NT2/D1 (cell line): Measurements from ENCODE around the gene TMPRSS11A.

Experiments used
- DNase-seq: peaks from one replicate; pipeline ENCODE4 v3.0.0-alpha.2; 2011; ENCODE audit warnings: low read depth, low spot score
- H3K27me3 ChIP-seq: 2 replicates; pipeline ENCODE4 v1.6.0; 2011; ENCODE audit warnings: mild to moderate bottlenecking; ENCODE audit not compliant: insufficient read length, insufficient read depth
- H3K36me3 ChIP-seq: 2 replicates; pipeline ENCODE4 v1.6.1; 2011; ENCODE audit warnings: mild to moderate bottlenecking, low read length, mixed read lengths; ENCODE audit not compliant: insufficient read depth, insufficient read length
- H3K4me1 ChIP-seq: 2 replicates; pipeline ENCODE4 v1.5.1; 2011; ENCODE audit not compliant: insufficient read depth, insufficient read length
- H3K4me3 ChIP-seq: 2 replicates; pipeline ENCODE4 v1.5.1; 2011; ENCODE audit warnings: low read depth; ENCODE audit not compliant: insufficient read length
- H3K9ac ChIP-seq: 2 replicates; pipeline ENCODE4 v1.6.0; 2011; ENCODE audit warnings: low read depth; ENCODE audit not compliant: insufficient read length
- H3K9me3 ChIP-seq: 2 replicates; pipeline ENCODE4 v1.5.1; 2011; ENCODE audit warnings: mild to moderate bottlenecking, low read length; ENCODE audit not compliant: insufficient read depth
- SUZ12 ChIP-seq: IDR thresholded peaks from 2 replicates; pipeline ENCODE4 v1.6.1; 2011; ENCODE audit not compliant: insufficient read length, insufficient read depth; ENCODE audit errors: extremely low read depth
- YY1 ChIP-seq: IDR thresholded peaks from 2 replicates; pipeline ENCODE4 v1.6.1; 2011; ENCODE audit not compliant: insufficient read length, insufficient read depth
- ZNF274 ChIP-seq: IDR thresholded peaks from 2 replicates; pipeline ENCODE4 v1.6.1; 2011; ENCODE audit warnings: mild to moderate bottlenecking, low read depth, low read length

TMPRSS11A gene

DNA sequence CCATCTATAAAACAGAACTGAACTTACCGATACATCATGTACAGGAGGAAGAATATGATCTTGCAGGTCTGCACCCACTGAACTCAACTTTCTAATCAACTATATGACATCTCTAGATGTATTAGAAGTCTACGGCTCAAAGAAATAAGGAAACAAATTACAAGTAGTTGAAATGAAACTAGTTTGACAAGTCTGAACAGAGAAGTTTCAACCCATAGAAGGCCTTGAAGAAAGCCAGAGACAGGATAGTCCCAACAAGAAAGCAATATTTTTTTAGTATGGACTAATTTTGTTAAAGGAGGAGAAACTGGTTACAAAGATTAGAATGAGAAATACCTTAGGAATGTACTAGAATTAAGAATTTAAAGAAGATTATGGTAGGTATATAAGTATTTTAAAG lies at the start of gene TMPRSS11A:
Gene TMPRSS11A, minus strand, starts transcription at position 138 of the 400 bp plus-strand sequence. Its CDS starts 100 bp downstream, at position 38.
- no peak for TF ChIP-seq ZNF274
- no peak for TF ChIP-seq YY1
- no peak for TF ChIP-seq SUZ12
- Histone ChIP-seq H3K4me3 (no peak within 1 kb of the TSS), H3K36me3 (no peaks in the 10 kb centered on the region), H3K9me3 (no peaks in the 10 kb centered on the region), H3K9ac (no peak within 1 kb of the TSS), H3K4me1 (no peaks in the 10 kb centered on the region), H3K27me3 (no peaks in the 10 kb centered on the region)
- no peak for DNase-seq

GRCh38 chr4:68011684-68012083 lies 48.4 kb upstream of the TMPRSS11A start:
- H3K36me3 ChIP-seq = no peaks in the 10 kb centered on the region
- H3K9me3 ChIP-seq = no peaks in the 10 kb centered on the region
- H3K27me3 ChIP-seq = no peaks in the 10 kb centered on the region
- no peak overlapping the region for H3K9ac ChIP-seq
- no peak for DNase-seq
- no peaks in the 10 kb centered on the region for H3K4me1 ChIP-seq
- no peak for TF ChIP-seq ZNF274
- TF ChIP-seq SUZ12 = no peak
- TF ChIP-seq YY1 = no peak
- no peak overlapping the region for H3K4me3 ChIP-seq

GRCh38 chr4:68002906-68003305 lies 39.6 kb upstream of the TMPRSS11A start:
- Histone ChIP-seq H3K4me3 (no peak overlapping the region), H3K9me3 (no peaks in the 10 kb centered on the region), H3K4me1 (no peaks in the 10 kb centered on the region), H3K27me3 (no peaks in the 10 kb centered on the region), H3K9ac (no peak overlapping the region), H3K36me3 (no peaks in the 10 kb centered on the region)
- no peak for DNase-seq
- TF ChIP-seq SUZ12 (no peak), YY1 (no peak), ZNF274 (no peak)

DNA sequence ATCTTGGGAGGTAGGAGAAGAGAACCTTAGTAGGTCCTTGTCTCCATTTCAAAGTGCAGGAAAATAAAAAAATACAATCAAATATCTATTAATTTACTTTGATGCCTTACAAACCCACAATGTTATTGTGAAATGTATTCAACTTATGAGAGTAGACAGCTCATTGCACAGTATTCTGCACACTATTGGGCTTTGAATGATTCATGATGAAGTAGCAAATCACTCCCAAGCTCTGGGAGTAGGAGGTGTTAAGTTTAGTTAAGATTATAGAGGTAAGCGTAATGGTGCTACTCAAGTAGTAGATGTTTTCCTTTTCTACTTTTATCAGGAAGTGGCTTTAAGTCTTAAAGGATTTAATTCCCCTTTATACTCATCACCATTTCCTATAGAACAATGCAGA lies 32.8 kb upstream of the TMPRSS11A start:
- Histone ChIP-seq H3K4me1 (no peaks in the 10 kb centered on the region), H3K4me3 (no peak overlapping the region), H3K9me3 (no peaks in the 10 kb centered on the region), H3K36me3 (no peaks in the 10 kb centered on the region), H3K9ac (no peak overlapping the region), H3K27me3 (no peaks in the 10 kb centered on the region)
- no peak for DNase-seq
- TF ChIP-seq SUZ12 (no peak), ZNF274 (no peak)

GRCh38 chr4:67988991-67989390 lies 25.7 kb upstream of the TMPRSS11A start:
- H3K4me3 ChIP-seq = no peak overlapping the region
- no peaks in the 10 kb centered on the region for H3K36me3 ChIP-seq
- no peaks in the 10 kb centered on the region for H3K4me1 ChIP-seq
- no peak for DNase-seq
- TF ChIP-seq YY1 (no peak), SUZ12 (no peak), ZNF274 (no peak)
- no peaks in the 10 kb centered on the region for H3K27me3 ChIP-seq
- no peak overlapping the region for H3K9ac ChIP-seq
- no peaks in the 10 kb centered on the region for H3K9me3 ChIP-seq

DNA sequence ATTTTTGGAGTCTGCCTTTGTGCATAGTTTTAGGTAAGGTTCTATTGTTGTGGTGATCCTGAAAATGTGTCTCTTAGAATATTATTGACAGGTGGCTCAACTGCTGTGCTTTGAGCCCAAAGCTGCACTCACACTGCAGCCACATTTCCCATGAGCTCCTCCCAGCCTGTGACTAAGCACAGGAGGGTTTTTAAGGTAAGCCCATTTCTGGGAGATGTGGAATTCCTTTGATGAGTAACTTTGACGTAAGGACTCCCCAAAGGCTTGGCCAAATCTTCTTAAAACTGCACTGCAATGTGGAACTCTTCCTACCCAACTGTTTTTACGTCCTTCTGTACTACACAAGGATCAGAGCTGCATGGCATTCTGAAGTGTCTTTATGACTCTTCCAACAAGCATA lies 20.0 kb upstream of the TMPRSS11A start:
- Histone ChIP-seq H3K27me3 (no peaks in the 10 kb centered on the region), H3K4me1 (no peaks in the 10 kb centered on the region), H3K36me3 (no peaks in the 10 kb centered on the region), H3K4me3 (no peak overlapping the region), H3K9ac (no peak overlapping the region), H3K9me3 (no peaks in the 10 kb centered on the region)
- no peak for TF ChIP-seq YY1
- TF ChIP-seq SUZ12 = no peak
- TF ChIP-seq ZNF274 = no peak
- DNase-seq = no peak

GRCh38 chr4:67980512-67980911 lies 17.2 kb upstream of the TMPRSS11A start:
- TF ChIP-seq SUZ12 (no peak), YY1 (no peak), ZNF274 (no peak)
- no peak for DNase-seq
- Histone ChIP-seq H3K4me3 (no peak overlapping the region), H3K36me3 (no peaks in the 10 kb centered on the region), H3K9ac (no peak overlapping the region), H3K9me3 (no peaks in the 10 kb centered on the region), H3K27me3 (no peaks in the 10 kb centered on the region), H3K4me1 (no peaks in the 10 kb centered on the region)

DNA sequence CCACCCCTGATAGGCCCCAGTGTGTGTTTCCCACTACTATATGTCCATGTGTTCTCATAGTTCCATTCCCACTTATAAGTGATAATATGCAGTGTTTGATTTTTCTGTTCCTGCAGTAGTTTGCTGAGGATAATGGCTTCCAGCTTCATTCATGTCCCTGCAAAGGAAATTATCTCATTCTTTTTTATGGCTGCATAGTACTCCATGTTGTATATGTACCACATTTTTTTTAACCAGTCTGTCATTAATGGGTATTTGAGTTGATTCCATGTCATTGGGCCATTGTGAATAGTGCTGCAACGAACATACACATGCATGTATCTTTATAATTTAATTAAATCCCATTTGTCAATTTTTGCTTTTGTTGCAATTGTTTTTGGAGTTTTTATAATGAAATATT lies 10.3 kb upstream of the TMPRSS11A start:
- no peaks in the 10 kb centered on the region for H3K9me3 ChIP-seq
- no peak overlapping the region for H3K4me3 ChIP-seq
- H3K4me1 ChIP-seq = no peaks in the 10 kb centered on the region
- no peak for TF ChIP-seq ZNF274
- no peak for TF ChIP-seq SUZ12
- no peak for TF ChIP-seq YY1
- no peak for DNase-seq
- no peak overlapping the region for H3K9ac ChIP-seq
- no peaks in the 10 kb centered on the region for H3K27me3 ChIP-seq
- H3K36me3 ChIP-seq = no peaks in the 10 kb centered on the region
